Stimulated activated naive CD4-positive, alpha-beta T cell (primary cell): ENCODE data around the gene GYS1.
A peak's percentile ranks its signal among the peaks of the same experiment; 100 is the strongest.

ENCODE experiments used
- DNase-seq, 6 experiments: peaks; one replicate each; lab custom pipeline; 2025; lab: John Stamatoyannopoulos, UW

The GYS1 gene

GRCh38 chr19:48963371-48964204, 29.5 kb downstream of the GYS1 start:
- DNase-seq, result peak in 4 of 6 experiments; percentile 13 to 31 (median 26)

GRCh38 chr19:48962849-48963165, 30.3 kb downstream of the GYS1 start:
- DNase-seq, result no peak

- DNase-seq, result peak in 3 of 6 experiments; percentile 17 to 34 (median 19)
Measured at GRCh38 chr19:48962029-48962848, 30.9 kb downstream of the GYS1 start.

GRCh38 chr19:48961673-48962028, 31.5 kb downstream of the GYS1 start:
- DNase-seq, result no peak

GRCh38 chr19:48961051-48961649, 32.0 kb downstream of the GYS1 start:
- no peak for DNase-seq

GRCh38 chr19:48959341-48960239, 33.5 kb downstream of the GYS1 start:
- DNase-seq, result no peak

GRCh38 chr19:48958006-48958405, 35.1 kb downstream of the GYS1 start:
- DNase-seq, result no peak

GRCh38 chr19:48955308-48955958, 37.7 kb downstream of the GYS1 start:
- DNase-seq, result no peak

GRCh38 chr19:48954595-48955307, 38.4 kb downstream of the GYS1 start, which contains the start of gene BAX:
Gene BAX, plus strand, starts transcription at chr19:48954875. Its CDS starts 54 bp downstream, at chr19:48954929.
- DNase-seq, result peak; percentile 53 to 83 (median 64)

- DNase-seq, result no peak
Measured at GRCh38 chr19:48953990-48954594, 39.0 kb downstream of the GYS1 start.

- DNase-seq, result no peak
Measured at GRCh38 chr19:48953141-48953540, 40.0 kb downstream of the GYS1 start.

GRCh38 chr19:48950830-48951519, 42.1 kb downstream of the GYS1 start:
- no peak for DNase-seq

GRCh38 chr19:48950159-48950558, 43.0 kb downstream of the GYS1 start:
- DNase-seq, result no peak

GRCh38 chr19:48947258-48947542, 45.9 kb downstream of the GYS1 start:
- no peak for DNase-seq

GRCh38 chr19:48946463-48947257, 46.4 kb downstream of the GYS1 start:
- no peak for DNase-seq

- DNase-seq, result no peak
Measured at GRCh38 chr19:48945817-48946216, 47.3 kb downstream of the GYS1 start.

GRCh38 chr19:48945415-48945814, 47.7 kb downstream of the GYS1 start:
- DNase-seq, result no peak

GRCh38 chr19:48943081-48943480, 50.0 kb downstream of the GYS1 start:
- no peak for DNase-seq

GRCh38 chr19:48940902-48941301, 52.2 kb downstream of the GYS1 start:
- DNase-seq, result no peak
